HL-60 (cell line): ENCODE measurements around the gene PRMT7.
A peak's percentile ranks its signal among the peaks of the same experiment; 100 is the strongest.

ENCODE experiments used
- DNase-seq, 2 experiments: peaks; one replicate each; pipeline ENCODE4 v3.0.0-alpha.2; 2010 to 2020; ENCODE audit warnings: low read depth in 1 of 2, low spot score in 1 of 2
- H3K27ac ChIP-seq: fragments of 250-450 bp; sonication (Bioruptor Pico); replicated peaks from 2 replicates; pipeline ENCODE4 v1.5.1; 2020; ENCODE audit warnings: mild to moderate bottlenecking, moderate library complexity
- H3K27me3 ChIP-seq: fragments of 250-450 bp; sonication (Bioruptor Pico); 2 replicates; pipeline ENCODE4 v1.5.1; 2021; ENCODE audit warnings: mild to moderate bottlenecking, moderate library complexity; ENCODE audit not compliant: insufficient read depth, poor library complexity, severe bottlenecking
- H3K4me3 ChIP-seq: replicated peaks from 2 replicates; pipeline ENCODE4 v1.5.1; 2011; ENCODE audit warnings: mild to moderate bottlenecking, control low read depth, low read length; ENCODE audit not compliant: insufficient read depth
- GABPA ChIP-seq: IDR thresholded peaks from 2 replicates; pipeline ENCODE4 v1.6.1; 2012; ENCODE audit warnings: low read depth
- POLR2AphosphoS5 ChIP-seq: IDR thresholded peaks from 2 replicates; pipeline ENCODE4 v1.6.1; 2012; ENCODE audit warnings: low read depth
- SPI1 ChIP-seq: IDR thresholded peaks from 2 replicates; pipeline ENCODE4 v1.6.1; 2012; ENCODE audit warnings: low read depth, mild to moderate bottlenecking, borderline replicate concordance
- TF ChIP-seq, protein P1 (sequence below): IDR thresholded peaks from one replicate; pipeline ENCODE4 v1.5.1; 2011; ENCODE audit warnings: low read length, control low read depth, inconsistent platforms; ENCODE audit not compliant: insufficient read depth
- TF ChIP-seq, protein P2 (sequence below): IDR thresholded peaks from 2 replicates; pipeline ENCODE4 v1.6.1; 2012; ENCODE audit warnings: low read depth; ENCODE audit not compliant: insufficient replicate concordance

Gene PRMT7

DNA sequence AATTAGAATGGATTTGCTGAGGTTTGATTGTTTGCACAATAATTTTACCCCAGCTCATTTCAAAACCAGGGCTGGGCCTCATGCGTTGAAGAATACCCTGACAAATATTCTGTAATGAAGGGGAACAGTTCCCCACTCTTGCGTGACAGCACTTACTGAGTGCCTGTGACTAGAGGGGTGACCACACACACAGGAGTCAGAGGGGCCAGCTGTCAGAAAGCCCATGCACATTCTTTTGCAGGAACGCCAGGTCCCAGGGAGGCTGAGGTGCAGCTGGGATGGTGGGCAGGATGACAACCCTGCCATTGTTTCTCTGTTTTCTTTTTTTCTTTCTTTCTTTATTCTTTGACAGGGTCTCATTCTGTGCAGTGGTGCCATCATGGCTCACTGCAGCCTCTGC lies 92.9 kb downstream of the PRMT7 start:
- DNase-seq = peak in 1 of 2 experiments; percentile 12
- TF ChIP-seq, protein P1, sequence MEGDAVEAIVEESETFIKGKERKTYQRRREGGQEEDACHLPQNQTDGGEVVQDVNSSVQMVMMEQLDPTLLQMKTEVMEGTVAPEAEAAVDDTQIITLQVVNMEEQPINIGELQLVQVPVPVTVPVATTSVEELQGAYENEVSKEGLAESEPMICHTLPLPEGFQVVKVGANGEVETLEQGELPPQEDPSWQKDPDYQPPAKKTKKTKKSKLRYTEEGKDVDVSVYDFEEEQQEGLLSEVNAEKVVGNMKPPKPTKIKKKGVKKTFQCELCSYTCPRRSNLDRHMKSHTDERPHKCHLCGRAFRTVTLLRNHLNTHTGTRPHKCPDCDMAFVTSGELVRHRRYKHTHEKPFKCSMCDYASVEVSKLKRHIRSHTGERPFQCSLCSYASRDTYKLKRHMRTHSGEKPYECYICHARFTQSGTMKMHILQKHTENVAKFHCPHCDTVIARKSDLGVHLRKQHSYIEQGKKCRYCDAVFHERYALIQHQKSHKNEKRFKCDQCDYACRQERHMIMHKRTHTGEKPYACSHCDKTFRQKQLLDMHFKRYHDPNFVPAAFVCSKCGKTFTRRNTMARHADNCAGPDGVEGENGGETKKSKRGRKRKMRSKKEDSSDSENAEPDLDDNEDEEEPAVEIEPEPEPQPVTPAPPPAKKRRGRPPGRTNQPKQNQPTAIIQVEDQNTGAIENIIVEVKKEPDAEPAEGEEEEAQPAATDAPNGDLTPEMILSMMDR = no peak
- no peak for TF ChIP-seq GABPA
- TF ChIP-seq SPI1 = no peak
- TF ChIP-seq, protein P2, sequence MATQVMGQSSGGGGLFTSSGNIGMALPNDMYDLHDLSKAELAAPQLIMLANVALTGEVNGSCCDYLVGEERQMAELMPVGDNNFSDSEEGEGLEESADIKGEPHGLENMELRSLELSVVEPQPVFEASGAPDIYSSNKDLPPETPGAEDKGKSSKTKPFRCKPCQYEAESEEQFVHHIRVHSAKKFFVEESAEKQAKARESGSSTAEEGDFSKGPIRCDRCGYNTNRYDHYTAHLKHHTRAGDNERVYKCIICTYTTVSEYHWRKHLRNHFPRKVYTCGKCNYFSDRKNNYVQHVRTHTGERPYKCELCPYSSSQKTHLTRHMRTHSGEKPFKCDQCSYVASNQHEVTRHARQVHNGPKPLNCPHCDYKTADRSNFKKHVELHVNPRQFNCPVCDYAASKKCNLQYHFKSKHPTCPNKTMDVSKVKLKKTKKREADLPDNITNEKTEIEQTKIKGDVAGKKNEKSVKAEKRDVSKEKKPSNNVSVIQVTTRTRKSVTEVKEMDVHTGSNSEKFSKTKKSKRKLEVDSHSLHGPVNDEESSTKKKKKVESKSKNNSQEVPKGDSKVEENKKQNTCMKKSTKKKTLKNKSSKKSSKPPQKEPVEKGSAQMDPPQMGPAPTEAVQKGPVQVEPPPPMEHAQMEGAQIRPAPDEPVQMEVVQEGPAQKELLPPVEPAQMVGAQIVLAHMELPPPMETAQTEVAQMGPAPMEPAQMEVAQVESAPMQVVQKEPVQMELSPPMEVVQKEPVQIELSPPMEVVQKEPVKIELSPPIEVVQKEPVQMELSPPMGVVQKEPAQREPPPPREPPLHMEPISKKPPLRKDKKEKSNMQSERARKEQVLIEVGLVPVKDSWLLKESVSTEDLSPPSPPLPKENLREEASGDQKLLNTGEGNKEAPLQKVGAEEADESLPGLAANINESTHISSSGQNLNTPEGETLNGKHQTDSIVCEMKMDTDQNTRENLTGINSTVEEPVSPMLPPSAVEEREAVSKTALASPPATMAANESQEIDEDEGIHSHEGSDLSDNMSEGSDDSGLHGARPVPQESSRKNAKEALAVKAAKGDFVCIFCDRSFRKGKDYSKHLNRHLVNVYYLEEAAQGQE = no peak
- TF ChIP-seq POLR2AphosphoS5 = no peak
- H3K27me3 ChIP-seq = no peaks in the 10 kb centered on the region
- no peak overlapping the region for H3K4me3 ChIP-seq
- no peak overlapping the region for H3K27ac ChIP-seq

DNA sequence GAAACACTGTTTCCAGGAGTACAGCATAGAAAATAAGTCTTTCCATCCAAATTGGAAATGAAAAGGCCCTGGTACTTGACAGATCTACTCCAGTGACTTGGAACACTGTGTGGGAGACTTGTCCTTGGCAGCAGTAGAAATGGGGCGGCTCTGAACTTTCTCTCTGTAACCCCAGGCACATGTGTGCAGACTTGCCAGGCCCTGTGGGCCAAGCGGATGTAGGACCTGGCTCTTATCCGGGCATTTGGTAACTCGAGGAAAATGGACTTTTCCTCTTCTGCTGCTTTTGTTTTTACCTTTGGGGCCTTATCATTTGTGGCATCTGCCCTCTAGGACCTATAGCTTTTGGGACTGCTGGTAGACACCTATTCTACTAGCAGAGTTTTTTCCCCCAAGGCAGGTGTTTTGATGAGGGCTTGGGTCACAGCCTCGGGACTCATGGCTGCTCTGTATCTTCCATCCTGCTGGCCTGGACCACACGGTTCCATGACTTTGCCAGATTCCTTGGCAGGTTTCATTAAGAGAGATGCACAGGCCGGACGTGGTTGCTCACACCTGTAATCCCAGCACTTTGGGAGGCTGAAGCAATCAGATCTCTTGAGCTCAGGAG lies 94.0 kb downstream of the PRMT7 start:
- TF ChIP-seq POLR2AphosphoS5 (no peak), SPI1 (no peak), GABPA (no peak)
- TF ChIP-seq, protein P1 = no peak
- TF ChIP-seq, protein P2 = no peak
- no peak for DNase-seq
- Histone ChIP-seq H3K27ac (no peak overlapping the region), H3K4me3 (no peak overlapping the region), H3K27me3 (no peaks in the 10 kb centered on the region)

DNA sequence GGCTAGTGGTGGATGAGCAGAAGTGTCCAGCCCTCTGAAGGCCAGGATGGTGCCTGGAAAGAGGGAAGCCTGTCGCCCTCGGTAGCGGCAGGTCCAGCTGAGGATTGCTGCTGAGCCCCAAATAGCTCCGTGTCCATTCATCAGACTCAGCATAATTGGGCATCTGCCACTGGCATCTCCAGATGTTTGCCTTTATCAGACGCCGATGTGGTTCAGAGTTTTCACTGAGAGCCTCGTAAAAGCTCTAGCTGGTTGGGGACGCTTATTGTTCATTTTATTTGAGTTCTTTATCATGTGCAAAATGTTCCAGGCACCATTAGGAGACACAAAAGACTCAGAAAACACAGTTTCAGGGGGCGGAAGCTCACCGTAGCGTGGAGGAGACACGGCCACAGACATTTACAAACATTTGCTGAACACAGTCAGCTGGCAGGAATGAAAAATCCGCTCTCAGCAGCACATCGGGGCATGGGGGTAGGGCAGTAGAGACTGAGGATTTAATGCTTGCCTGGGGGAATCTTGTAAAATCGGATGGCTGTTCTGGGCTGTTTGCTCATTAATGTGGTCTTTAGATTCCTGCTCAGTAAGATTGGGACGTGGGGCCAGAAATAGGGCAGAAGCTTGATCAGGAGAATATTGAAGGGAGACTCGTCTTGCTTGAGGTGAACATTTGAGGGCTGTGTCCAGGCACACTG lies 95.8 kb downstream of the PRMT7 start:
- no peak overlapping the region for H3K27ac ChIP-seq
- TF ChIP-seq GABPA (no peak), POLR2AphosphoS5 (no peak), SPI1 (no peak)
- TF ChIP-seq, protein P1 = no peak
- TF ChIP-seq, protein P2 = no peak
- no peak for DNase-seq
- H3K4me3 ChIP-seq = no peak overlapping the region
- no peaks in the 10 kb centered on the region for H3K27me3 ChIP-seq
